ENCODE measurements around the gene REX1BD. TPM values are rescaled to one million over a fixed set of nuclear protein-coding genes. Genes with fewer than 3 reads are reported as not detected.

REX1BD gene
- total and polyA plus RNA-seq, 11 donors: 42.9 to 205 (median 68.2) TPM

DNA sequence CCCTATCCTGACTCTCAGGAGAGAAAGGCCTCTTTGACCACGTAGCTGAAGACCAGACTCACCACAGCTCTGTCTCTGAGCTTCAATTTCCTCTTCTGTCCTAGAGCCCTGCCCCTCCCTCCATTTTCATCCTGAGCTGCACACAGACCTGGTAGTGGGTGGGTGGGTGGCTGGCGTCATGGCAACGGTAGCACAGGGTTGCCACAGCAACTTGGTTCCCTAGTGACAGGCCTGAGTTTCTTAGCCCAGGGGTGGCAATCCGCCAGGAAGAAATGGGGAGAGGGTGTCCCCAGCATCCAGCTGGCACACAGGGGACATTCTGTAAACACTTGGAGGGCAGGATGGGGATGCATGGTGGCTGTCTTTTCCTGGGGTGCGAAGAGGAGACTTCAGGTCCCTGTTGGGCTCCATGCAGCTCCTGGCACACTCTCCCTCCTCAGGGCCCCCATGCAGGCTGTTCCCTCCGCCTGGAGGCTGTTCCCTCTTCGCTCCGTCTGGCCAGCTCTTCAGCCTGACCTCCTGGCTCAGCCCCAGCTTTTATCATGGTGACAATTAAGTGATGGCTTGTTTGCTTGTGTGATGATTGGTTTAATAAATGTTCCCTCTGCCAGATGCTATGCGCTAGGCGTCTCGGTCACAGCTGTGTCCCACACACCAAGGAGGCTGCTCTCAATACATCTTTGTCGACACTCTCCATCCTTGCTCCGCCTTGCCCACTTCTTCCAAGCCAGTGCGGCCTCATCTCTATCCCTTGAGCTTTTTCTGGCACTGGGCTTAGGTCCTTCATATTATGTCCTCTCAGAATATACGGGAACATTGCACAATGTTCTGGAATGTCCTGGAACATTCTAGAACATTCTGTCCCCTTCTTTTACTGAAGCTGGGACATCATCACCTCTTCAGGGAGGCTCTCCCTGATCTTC lies 40.8 kb downstream of the REX1BD start:
- WGBS, 4 donors: 60 to 67% (median 65%) methylated on average over 15 of the region's 15 CpGs
- Histone ChIP-seq H3K9me3 (no peaks in the 10 kb centered on the region), H3K36me3 (no peaks in the 10 kb centered on the region), H3K4me3 (no peak overlapping the region), H3K27me3 (no peaks in the 10 kb centered on the region), H3K4me1 (no peaks in the 10 kb centered on the region), H3K27ac (peak overlapping the region in 1 of 12 donors; percentile 4)
- intact Hi-C loops (cut with DNase I): no loop called here
- TF ChIP-seq, protein P1, sequence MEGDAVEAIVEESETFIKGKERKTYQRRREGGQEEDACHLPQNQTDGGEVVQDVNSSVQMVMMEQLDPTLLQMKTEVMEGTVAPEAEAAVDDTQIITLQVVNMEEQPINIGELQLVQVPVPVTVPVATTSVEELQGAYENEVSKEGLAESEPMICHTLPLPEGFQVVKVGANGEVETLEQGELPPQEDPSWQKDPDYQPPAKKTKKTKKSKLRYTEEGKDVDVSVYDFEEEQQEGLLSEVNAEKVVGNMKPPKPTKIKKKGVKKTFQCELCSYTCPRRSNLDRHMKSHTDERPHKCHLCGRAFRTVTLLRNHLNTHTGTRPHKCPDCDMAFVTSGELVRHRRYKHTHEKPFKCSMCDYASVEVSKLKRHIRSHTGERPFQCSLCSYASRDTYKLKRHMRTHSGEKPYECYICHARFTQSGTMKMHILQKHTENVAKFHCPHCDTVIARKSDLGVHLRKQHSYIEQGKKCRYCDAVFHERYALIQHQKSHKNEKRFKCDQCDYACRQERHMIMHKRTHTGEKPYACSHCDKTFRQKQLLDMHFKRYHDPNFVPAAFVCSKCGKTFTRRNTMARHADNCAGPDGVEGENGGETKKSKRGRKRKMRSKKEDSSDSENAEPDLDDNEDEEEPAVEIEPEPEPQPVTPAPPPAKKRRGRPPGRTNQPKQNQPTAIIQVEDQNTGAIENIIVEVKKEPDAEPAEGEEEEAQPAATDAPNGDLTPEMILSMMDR (IDR thresholded peaks at IDR 0.05): no peak
- no peak for TF ChIP-seq POLR2A (IDR thresholded peaks at IDR 0.05)
- peak; percentile 52 to 93 (median 76) for ATAC-seq
- DNase-seq: peak in 1 of 5 donors; percentile 64

DNA sequence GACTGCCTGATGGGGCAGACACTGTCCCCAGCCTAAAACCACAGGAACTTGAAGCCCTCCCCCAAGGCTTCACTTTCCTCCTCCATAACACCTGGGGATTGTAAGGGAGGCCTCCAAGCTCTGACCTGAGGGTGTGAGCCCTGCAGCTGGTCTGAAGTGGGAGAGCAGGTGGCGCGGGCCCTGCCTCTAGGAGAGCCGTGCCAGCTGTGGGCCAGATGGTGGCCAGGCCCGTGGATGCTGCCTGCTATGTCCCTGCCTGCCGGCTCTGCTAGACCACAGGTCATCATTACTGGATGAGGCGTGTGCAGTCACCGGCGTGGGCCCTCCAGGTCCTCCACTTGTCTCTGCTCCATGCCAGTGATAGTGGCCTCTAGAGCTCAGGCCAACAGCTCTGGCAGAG lies 44.7 kb downstream of the REX1BD start:
- DNase-seq: no peak

DNA sequence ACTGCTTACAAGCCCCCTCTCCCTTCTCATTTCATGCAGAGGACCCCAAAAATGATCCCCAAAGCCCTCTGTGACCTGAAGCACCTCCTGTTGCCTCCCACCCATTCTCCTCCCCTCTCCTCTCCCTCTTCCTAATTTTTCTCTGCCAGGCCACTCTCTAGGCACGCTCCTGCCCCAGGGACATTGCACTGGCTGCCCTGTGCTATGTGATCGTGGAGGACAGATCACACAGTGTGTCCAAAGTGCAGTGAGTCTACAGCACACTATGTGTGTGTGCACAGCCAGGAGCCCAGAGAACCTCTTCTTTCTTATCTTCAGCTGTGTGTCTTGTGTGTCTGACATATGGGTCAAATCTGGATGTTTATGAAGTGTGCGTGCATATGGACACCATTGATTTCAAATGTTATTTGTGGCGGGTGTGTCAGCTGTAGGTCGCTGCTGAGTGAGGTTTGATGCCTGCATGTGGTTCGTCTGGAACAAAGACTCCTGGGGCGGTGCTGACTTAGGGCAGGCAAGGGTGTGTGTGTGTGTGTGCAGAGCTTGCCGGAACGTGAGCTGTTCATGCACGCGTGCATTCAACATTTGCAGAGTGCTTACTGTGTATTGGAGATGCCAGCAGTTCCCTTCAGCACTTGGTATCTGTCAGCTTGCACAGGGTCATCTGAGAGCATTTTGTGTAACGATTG lies 46.2 kb downstream of the REX1BD start:
- peaks cover 0 to 28% (median 4%) of the 10 kb centered on the region in 12 donors for H3K4me1 ChIP-seq
- no peaks in the 10 kb centered on the region for H3K9me3 ChIP-seq
- no peak overlapping the region for H3K4me3 ChIP-seq
- H3K36me3 ChIP-seq: no peaks in the 10 kb centered on the region
- intact Hi-C loops (cut with DNase I): loop anchor here in 2 of 10 donors (5.0 kb wide), 1 partner anchor 48 kb away; the partner anchor contains the start of gene CRTC1 (in 2 of the 2)
- no peak for TF ChIP-seq POLR2A (IDR thresholded peaks at IDR 0.05)
- TF ChIP-seq, protein P1 (IDR thresholded peaks at IDR 0.05): no peak
- no peak overlapping the region for H3K27ac ChIP-seq
- WGBS, 4 donors: 46 to 58% (median 53%) methylated on average over 12 of the region's 12 CpGs
- ATAC-seq: no peak
- no peak for DNase-seq
- H3K27me3 ChIP-seq: no peaks in the 10 kb centered on the region

More for the DNA sequence above, 44.7 kb downstream of the REX1BD start:
- no peak for TF ChIP-seq POLR2A (IDR thresholded peaks at IDR 0.05)
- TF ChIP-seq, protein P1 (IDR thresholded peaks at IDR 0.05): no peak
- Histone ChIP-seq H3K4me1 (peaks cover 0 to 28% (median 4%) of the 10 kb centered on the region in 12 donors), H3K9me3 (no peaks in the 10 kb centered on the region), H3K27ac (no peak overlapping the region), H3K27me3 (no peaks in the 10 kb centered on the region), H3K4me3 (no peak overlapping the region), H3K36me3 (no peaks in the 10 kb centered on the region)
- intact Hi-C loops (cut with DNase I): no loop called here
- ATAC-seq: no peak
- 78 to 88% (median 84%) methylated on average over 4 to 8 of the region's 8 CpGs for WGBS, 4 donors

DNA sequence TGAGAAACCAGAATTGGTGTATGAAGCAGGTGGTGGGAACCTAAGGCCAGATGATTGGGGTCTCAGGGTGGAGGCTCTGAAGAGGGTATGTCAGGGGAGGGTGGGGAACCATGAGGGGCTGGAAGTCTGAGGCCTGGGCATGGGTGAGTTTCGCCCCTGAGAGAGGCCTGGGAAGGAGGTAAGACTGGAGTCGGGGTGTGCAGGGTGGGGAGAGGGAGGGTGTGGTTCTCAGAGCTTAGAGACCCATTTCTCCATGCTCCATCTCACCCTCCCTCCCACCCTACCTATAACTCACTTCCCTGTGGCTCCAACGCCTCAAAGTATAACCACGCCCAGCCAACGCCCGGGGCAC lies 47.2 kb downstream of the REX1BD start:
- TF ChIP-seq, protein P1 (IDR thresholded peaks at IDR 0.05): no peak
- TF ChIP-seq POLR2A (IDR thresholded peaks at IDR 0.05): no peak
- Histone ChIP-seq H3K4me3 (peak overlapping the region in 9 of 12 donors; percentile 71 to 92 (median 77)), H3K4me1 (peaks cover 0 to 28% (median 4%) of the 10 kb centered on the region in 12 donors), H3K9me3 (no peaks in the 10 kb centered on the region), H3K36me3 (no peaks in the 10 kb centered on the region), H3K27ac (peak overlapping the region in 1 of 12 donors; percentile 84), H3K27me3 (no peaks in the 10 kb centered on the region)
- no peak for ATAC-seq
- intact Hi-C loops (cut with DNase I): loop anchor here in 2 of 10 donors (5.0 kb wide), 1 partner anchor 46 kb away; the partner anchor contains the start of gene CRTC1 (in 2 of the 2)
- no peak for DNase-seq
- 13 to 28% (median 17%) methylated on average over 4 to 6 of the region's 6 CpGs for WGBS, 4 donors

Data from heart left ventricle (tissue), 16 donors.